DMS 273 treated with DMSO at 0.1 percent for 48 hours (cell line): Measurements from ENCODE around the gene PEX19.

ENCODE experiments used
- DNase-seq: peaks from one replicate; lab custom pipeline; 2025; lab: John Stamatoyannopoulos, UW

The PEX19 gene

DNA sequence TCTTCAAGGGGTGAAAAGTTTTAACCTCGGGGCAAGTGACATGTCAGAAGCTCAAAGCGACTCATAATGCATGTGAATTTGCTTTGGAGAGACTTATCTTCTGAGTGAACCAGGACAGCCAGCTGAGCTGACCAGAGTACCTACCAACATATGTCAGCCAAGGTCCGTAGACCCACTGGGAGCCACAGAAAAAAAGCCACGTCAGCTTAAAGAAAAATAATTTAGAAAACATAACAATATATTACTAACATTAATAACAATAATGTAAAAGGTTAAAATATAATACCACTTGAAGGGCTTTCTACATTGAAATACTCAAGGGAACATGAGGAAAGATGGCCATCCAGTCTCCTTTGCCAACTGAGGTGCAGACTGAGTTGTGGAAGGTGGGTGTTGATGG, 6.9 kb downstream of the PEX19 start:
- DNase-seq: no peak

DNA sequence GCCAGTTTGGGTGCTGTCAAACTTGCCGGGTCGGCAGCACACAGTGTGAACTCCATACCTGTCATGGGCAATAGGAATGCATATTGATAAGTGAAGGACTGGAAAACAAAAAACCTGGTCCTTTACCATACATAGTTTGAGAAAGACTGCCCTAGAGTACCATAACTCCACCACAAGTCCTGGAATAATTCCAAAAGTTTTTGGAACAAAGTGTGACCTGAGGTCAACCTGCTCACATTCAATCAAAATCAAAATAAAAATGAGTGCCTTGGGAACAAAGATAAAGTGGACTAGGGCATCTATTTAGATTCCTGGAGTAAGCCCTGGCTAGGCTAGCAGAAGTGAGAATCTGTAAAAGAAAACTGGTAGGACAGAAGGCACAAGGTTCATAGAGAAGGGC, 7.6 kb downstream of the PEX19 start:
- no peak for DNase-seq

DNA sequence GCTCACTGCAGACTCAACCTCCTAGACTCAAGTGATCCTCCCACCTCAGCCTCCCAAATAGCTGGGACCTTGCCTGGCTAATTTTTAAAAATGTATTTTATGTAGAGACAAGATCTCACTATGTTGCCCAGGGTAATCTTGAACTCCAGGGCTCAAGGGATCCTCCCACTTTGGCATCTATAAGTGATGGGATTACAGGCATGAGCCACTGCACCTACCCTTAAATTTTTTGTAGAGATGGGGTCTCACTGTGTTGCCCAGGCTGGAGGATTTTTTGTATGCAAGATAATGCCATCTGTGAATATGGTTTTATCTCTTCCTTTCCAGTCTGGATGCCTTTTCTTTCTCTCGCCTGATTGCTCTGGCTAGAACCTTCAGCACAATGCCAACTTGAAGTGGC, 13.9 kb downstream of the PEX19 start:
- no peak for DNase-seq

DNA sequence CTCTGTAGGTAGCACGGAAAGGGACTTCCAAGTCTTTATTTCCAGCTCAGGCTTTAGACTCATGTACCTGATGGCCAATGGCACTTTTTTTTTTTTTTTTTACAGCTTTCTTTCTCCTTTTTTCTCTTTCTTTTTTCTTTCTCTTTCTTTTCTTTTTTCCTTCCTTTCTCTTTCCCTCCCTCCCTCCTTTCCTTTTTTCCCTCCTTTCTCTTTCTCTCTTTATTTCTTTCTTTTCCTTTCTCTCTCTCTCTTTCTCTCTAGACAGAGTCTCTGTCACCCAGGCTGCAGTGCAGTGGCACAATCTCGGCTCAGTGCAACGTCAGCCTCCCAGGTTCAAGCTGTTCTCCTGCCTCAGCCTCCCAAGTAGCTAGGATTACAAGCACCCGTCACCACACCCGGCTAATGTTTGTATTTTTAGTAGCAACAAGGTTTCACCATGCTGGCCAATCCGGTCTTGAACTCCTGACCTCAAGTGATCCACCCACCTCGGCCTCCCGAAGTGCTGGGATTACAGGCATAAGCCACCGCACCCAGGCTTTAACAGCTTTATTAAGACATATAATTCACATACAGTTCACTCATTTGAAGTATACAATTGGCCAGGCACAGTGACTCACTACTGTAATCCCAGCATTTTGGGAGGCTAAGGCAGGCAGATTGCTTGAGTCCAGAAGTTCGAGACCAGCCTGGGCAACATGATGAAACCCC, 17.5 kb downstream of the PEX19 start:
- no peak for DNase-seq

DNA sequence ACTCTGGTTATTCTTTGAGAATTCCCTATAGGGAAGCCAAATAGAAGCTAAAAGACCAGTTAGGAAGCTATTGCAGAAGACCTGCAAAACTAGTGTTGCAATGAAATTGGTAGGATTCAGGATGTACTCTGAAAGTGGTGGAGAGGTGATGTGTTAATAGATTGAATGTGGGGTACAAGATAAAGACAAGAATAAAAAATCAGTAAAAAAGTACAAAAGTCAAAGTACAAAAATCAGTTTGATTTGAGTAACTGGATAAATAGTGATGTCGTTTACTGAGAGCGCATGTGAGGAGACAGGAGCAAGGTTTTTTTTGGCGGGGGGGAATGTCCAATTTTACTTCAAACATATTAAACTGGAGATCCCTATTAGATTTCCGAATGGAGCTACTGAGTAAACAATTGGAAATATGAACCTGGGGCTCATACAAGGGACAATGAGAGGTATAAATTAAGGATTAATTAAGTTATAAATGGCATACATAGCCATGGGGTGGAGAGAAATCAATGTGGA, 20.1 kb downstream of the PEX19 start:
- no peak for DNase-seq

DNA sequence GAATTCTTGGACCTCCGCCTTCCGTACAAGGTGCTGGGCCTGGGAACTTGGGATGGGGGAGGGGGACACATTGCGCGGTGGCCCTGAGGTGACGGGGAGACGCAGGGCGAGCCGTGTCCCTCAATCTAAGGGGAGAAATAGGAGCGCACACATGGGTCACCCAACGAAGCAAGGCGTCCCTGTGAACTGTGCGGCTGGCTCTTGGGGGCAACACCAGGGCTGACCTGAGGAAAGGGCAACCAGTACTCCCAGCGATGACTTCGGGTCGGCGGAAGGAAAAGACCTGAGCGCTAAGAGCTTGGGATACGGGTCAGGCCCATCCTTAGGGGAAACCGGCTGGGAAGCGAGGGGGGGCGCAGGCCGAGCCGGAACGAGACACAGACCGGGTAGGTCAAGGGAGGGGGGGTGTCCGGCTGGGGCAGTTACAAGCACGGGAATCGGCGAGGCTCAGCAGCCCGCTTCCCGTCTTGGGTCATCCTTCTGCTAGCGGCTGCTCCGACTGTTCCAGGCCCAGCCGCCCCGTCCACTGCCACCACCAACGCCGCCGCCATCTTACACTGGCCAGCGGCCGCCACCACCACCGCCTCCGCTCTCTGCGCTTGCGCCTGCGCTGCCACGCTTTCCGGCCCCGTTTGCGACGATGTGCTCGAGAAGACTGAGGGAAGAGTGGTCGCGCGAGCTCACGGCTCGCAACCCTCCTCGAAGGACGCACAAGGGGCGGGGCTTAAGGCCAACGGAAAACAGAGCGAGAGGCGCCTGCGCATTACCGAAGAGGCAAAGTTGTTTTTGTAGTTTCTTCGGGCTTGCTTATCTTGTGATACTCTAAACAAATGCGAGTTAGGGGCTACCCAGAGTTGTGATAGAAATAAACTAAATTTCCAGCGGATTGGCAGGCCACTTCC, 22.8 kb downstream of the PEX19 start, which contains the start of gene DCAF8:
DCAF8 (minus strand) TSS at position 657 of the 902 bp plus-strand sequence. CDS start 18,541 bp downstream, outside the sequence.
- DNase-seq: peak; percentile 95

DNA sequence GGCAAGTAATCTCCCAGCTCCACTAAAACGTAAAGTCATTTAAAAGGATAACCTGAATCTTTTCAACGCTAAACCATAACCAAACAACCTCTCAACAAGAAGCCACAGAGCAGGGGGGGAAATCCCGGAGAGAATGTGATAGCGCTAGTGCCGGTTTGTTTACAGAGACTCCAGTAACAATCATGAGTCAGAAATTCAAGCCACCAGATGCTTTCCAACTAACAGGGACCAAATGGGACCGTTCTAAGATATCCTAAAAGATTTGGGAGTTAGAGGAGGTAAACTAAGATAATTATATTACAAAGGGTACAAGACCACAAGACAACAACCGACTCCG, 23.4 kb downstream of the PEX19 start:
- DNase-seq: peak; percentile 27

DNA sequence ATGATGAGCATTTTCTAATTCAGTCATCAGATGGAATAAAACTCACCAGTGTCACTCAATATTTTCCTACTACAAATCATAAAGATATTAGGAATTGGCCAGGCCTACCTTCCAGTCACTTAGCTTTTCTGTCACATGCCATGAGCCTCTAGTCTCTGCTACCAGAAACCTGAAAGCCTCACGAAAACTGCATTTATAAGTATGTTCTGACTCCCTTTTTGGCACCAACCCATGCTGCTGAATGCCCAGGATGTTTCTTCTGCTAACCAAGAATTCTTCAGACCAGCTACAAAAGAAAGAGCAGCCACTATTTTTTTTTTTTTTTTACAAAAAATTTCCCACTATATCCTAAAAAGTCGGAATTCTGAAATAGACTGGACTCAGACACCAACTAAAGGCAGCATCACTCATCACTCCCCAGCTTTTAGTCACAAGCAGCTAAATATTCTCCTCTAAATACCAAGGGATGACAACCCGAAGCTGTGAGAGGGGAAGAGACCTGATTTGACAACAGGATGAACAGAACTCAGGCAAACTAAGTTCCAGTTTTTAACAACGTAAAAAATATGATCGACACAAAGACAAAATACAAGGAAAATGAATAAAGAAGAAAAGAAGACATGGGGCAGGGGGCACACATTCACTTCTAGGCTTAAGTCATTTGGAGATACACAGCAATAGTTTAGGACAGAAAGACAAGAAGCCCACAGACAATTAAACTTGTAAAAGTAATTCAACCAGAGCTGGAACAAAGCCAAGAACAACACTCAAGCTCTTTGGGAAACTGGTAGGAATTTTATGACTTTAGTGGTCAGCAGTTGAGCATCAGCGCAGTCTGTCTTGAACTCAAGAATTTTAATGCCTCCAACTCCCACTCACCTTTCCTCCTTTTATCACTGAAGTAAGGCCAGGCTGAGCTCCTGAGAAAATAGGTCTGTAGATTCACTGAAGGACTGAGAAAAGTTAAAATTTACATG, 24.2 kb downstream of the PEX19 start:
- peak; percentile 30 for DNase-seq

DNA sequence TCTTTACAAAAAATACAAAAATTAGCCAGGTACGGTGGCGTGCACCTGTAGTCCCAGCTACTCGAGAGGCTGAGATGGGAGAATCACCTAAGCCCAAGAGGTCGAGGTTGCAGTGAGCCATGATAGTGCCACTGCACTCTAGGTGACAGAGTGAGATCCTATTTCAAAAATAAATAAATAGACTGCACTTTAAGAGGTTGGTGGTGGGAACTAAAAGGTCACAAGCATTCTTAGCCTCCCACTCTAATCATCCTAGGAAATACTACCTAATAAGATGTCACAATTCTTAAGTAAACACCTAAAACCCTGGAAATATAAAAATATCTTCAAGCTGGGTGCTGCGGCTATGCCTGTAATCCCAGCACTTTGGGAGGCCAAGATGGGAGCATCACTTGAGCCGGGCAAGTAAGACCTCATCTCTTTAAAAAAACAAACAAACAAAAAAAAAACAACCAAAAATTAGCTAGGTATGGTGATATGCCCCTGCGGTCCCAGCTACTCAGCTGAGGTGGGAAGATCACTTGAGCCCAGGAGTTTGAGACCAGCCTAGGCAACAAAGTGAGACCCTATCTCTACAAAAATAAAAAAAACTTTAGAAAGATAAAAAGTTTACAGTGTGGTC, 26.6 kb downstream of the PEX19 start:
- no peak for DNase-seq

DNA sequence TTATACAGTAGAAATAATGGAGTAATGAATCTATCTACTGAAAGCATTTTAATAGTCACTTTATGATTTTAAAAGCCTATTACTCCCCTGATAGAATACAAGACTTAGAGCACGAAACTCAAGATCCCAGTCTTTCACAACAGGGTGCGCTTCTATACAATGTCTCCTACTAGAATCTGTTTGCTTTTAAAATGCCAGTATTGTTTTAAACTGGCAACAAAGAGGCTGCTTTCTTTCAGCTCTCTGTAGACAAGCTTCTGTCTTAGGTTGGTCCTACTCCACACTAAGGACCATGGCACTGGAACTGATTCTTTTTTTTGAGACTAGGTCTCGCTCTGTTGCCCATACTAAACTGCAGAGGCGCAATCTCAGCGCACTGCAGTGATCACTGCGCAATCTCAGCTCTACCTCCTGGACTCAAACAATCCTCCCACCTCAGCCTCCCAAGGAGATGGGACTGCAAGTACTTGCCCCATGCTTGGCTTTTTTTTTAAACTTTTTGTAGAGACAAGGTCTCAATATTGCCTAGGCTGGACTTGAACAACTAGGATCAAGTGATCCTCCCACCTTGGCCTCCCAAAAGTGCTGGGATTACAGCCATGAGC, 27.4 kb downstream of the PEX19 start:
- no peak for DNase-seq

DNA sequence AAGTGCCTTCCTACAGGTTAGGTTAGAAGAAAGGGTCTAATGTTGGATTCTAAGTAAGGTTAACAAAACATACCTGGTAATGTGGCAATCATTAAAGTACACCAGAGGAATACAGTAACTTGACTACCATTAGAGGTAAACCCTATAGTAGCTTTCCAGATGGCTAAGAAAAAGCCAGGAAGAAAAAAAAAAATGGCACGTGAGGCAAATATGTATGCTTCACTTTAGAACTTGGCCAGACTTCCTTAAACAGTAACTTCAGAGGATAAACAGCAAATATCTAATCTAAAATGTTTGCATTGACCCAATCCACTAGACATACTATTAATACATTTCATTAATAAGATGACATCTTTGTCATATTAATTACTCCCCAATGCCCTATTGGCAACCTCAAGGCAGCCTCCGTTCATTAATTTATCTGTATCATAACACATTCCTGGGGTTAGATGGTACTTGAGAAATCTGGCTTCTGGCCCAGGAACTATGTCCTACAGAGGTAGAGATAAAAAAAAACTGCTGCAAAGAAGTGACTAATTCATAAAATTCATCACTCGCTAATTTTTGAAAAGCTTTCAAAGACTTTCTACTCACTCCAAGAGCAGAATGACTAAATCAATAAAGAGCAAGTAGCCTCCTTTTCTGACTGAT, 28.4 kb downstream of the PEX19 start:
- DNase-seq: no peak

DNA sequence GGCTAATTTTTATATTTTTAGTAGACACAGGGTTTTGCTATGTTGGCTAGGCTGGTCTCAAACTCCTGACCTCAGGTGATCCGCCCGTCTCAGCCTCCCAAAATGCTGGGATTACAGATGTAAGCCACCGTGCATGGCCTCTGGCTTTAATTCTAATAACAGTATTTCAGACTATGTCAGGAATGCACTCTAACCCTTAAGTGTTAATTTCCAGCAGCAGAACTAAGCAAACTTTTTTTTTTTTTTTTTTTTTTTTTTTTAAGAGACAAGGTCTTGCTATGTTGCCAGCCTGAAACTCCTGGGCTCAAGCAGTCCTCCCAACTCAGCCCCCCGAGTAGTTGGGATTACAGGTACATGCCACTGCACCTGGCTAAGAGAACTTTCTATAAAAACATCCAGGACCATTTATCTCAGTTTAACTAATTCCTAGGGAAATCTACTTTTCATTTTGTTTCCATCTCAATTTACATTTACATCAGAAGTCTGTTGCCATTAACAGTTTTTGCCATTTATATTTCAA, 29.1 kb downstream of the PEX19 start:
- no peak for DNase-seq

DNA sequence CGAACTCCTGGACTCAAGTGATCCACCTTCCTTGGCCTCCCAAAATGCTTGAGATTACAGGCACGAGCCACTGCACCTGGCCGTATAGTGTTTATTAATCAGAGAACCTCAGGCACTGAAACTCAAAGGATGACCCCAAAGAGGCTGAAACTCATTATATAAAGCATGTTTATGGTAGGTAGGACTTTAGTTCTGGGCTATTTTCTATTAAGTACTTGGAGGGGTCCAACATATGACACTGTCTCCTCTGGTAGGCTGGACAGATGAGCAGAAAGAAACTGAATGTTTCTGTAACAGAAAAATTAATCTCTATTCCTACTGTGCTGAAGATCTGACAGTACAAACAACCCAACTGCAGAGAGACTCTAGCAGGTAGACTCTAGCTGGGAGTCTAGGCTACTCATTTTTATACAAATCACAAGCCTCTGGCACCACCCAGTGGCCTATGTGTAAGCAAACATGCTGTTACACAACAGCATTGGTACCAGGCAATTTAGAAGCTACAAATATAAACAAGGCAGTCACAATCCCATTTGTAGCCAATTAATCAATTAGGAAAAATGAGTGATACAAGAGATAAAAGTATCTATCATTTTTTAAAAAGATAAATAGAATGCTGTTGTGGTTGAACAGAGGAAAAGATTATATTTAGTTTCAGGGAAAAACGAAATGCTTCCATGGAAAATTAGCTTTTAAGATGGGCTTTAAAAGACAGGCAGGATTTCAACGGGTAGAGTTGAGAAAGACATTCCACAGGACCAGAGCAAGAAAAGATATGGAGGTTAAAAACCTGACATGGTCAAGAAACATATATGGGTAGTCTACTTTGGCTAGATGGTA, 33.0 kb downstream of the PEX19 start:
- DNase-seq: peak; percentile 50

DNA sequence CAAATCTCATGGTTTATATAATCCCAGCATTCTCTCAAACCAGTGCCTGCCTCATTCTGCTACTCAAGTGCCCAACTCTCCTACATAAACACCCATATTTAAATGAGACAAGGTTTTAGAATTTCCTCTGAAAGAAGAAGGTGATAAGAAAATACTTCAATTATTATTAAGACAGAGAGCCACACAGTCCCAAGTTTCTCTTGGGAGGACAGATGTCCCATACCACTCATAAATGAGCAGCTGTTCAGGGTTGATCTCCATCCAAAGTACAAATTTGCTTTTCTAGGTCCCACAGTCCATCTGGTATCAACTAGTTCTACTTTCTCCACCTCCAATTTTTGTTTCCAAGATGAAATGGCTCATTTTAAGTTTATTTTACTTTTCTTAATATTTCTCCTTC, 33.9 kb downstream of the PEX19 start:
- peak; percentile 69 for DNase-seq

DNA sequence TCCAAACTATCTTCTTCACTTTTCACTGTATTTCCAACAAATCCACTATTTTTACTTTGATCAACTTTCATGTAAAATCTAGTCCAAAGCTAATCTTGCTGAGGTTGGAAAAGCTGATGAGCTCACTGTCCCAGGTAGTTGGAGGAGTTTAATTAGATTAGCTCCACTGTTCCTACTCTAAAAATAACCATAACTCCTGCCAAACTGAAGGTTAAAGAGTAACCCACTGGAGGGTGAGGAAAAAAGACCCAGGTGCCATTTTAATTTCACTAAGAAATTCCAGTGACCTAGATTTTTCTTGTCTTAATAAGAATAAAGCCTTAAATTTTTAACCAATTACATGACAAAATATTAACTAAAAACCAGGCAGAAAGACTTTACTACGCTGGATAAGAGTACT, 37.9 kb downstream of the PEX19 start:
- no peak for DNase-seq

DNA sequence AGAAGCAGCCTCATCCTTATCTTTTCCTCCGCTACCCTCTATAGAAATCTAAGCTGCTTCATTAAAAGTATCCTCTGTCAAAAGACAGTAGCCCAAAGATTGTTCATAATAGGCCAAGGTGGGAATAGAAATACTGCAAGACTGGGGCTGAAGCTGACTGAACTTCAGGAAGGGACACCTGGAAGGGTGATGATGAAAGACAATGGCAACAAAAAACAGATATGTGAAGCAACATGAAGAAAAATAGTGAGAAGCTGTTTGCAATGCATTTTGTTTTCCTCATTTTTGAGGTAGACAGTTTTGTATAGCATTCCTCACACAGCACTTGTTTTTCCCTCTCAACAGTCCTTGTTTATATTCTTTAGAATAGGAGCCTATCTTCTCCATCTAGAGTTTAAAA, 39.5 kb downstream of the PEX19 start:
- DNase-seq: no peak

DNA sequence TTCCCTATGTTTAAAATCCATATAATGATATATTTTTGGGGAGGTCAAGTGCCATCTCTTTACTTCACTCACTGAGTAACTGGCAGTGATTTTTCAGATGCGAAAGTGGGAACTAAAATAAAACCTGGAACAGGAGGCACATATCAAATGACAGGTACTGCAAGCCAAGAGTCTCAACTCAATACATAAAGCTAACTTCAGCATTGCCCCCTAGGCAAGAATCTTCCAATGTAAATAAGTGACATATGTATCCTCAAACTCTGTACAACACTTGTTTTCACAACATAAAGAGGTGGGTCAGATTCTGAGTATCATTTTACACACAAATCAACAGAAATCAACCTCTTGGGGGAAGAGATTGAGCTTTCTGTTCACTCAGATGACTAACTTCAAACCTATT, 40.7 kb downstream of the PEX19 start:
- DNase-seq: peak; percentile 58

DNA sequence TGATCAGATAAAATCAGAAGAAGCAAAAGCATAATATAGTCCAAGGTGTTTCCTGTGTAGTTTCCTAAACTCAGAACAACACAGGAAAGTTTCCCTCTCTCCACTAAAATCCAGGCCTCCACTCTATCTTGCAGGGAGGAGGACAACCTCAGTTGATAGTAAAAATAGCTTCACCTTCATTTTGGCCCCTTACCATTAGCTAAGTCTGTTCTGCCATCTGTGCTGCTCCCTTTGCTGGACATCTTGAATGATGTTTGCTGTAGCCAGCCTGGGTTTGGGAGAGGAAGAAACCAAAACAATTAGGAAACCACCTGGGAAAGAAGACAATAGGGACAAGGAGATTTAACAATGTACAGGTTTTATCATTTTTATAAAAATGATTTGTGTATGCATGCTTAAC, 41.2 kb downstream of the PEX19 start:
- peak; percentile 42 for DNase-seq

DNA sequence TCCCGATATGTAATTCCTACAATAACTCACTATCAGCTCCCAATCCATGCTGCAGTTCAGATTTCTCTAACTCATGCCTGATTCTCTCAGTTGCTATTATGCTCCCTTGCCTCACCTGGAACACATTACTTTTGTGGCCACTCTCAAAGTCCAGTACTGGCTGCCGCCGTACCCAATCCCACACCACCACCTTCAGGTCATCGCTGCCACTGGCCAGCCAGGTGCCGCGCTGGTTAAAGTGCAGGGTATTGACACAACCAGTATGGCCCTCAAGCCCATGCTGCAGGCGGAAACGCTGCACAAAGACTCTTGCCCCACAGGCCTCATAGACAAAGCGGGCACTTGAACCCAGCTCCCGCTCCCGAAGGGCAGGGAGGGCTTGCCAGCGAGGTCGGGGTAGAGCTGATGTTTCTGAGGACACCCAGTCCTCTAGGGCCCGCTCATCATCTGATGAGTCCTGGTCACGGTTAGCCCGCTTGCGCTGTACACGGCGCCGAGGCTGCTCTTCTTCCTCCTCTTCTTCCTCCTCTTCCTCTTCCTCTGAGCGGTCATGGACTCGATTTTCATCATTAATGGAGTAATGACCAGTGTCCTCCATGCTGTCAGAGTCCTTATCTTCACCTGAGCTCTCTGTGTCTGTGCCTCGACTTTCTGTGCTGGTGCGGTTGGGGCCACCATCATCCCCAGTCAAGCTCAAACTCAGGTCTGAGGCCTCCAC, 45.2 kb downstream of the PEX19 start:
- DNase-seq: no peak
